GM21786 (cell line): Measurements from ENCODE around the gene CATSPER1.
"Not testable (repeated sequence)": the region's sequence is repeated elsewhere in the genome, so short reads cannot be mapped to it uniquely, and the experiment has no call there.

ENCODE experiments used
- ATAC-seq: cut with Tn5 transposase; IDR thresholded peaks from one replicate; pipeline ENCODE4 v1.9.1; 2021; ENCODE audit not compliant: unreplicated experiment

The CATSPER1 gene

DNA sequence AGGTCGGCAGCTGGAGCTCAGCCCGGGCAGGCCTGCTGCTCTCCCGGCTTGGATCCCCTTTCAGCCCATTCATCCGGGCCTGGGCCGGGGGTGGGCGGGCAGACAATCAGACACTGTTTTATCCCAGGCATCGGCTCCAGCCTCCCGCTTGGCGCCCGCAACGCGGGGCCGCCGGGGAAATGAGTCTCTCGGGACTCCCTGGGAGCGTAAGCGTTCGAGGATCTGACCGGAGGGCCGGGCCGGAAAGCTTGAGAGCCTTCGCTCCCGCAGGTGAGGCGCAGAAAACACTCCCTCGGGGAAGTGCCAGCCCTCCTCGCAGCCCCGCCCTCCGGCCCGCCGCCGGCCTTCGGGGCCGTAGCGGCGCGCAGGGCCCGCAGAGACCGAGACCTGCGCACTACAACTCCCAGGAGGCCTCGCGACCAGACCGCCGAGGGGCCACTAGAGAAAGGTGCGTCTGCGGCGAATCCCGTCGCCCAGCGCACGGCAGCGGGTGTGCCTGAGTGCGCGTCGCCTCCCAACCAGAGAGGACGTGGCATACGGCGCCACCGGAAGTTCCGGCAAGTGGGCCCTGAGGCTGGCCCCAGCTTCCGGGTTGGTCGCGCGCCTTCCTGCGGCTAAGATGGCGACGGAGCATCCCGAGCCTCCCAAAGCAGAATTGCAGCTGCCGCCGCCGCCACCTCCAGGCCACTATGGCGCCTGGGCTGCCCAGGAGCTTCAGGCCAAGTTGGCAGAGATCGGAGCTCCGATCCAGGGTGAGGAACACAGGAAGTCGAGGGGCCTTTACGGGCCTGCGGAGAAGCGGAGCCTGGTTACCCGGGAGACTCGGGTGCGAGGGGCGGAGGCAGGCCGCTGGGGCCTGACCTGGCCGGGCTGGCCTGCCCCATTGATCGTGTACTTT is 25.7 kb upstream of the CATSPER1 start, which contains the start of gene SF3B2:
TSS of gene SF3B2 (plus strand) at position 599 of the 898 bp plus-strand sequence. CDS start at position 620, 21 bp downstream.
- peak; percentile 96 for ATAC-seq

DNA sequence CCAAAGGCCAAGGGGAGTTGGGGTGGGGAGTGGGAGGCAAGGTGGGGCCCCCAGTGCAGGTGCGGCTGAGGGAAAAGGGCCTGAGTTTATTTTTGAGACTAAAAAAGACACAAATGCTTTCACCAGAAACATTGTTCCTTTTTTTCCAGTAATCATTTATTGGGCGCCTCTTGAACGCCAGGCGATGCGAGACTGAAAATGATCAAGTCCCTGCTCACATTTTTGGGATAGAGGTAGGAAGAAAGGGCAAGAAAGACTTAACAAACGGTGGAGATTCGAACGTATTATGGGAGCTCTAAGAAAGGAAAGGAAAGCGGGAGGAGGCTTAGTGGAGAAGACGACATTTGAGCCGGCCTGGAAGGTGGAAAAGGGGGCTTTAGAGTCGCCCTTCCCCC is 25.1 kb upstream of the CATSPER1 start:
- ATAC-seq = no peak

GRCh38 chr11:66050581-66051231 is 24.4 kb upstream of the CATSPER1 start:
- ATAC-seq = no peak

DNA sequence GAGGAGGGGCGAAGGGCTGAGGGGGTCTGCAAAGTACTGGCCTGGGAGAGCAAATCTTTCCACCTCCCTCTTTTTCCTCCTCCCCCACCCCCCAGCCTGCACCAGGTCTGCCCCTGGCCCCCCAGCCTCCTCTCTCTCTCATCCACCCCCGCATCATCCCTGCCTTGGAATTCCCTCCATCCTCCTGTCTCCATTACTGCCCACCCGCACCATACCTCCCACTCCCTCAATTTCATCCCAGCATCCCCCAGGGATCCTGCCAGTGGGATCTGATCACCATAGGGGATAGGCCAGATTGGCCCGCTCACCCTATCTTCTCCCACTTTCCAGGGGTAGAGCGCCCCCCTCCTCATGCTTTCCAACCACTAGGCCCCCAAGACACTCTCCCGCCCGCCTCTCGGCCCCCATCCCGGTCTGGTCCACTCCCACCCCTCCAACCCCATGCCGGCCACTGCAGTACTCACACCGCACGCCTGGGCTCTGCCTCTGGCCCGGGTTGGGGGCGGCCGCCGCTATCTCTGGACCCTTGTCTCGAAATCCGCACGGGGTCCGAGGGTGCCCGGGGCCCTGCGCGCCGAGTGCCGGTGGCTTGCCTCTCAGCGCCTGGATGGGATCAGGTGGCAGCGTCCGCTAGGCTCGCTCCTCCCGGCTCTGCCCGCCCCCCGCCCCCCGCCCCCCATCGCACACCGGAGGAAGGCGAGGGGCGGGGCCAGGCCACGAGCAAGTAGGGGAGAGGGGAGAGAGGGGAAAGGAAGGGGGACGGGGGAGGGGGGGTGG is 22.5 kb upstream of the CATSPER1 start, which contains the start of gene GAL3ST3:
TSS of gene GAL3ST3 (minus strand) at position 615 of the 777 bp plus-strand sequence. CDS start 3,746 bp downstream, outside the sequence.
- no peak for ATAC-seq

DNA sequence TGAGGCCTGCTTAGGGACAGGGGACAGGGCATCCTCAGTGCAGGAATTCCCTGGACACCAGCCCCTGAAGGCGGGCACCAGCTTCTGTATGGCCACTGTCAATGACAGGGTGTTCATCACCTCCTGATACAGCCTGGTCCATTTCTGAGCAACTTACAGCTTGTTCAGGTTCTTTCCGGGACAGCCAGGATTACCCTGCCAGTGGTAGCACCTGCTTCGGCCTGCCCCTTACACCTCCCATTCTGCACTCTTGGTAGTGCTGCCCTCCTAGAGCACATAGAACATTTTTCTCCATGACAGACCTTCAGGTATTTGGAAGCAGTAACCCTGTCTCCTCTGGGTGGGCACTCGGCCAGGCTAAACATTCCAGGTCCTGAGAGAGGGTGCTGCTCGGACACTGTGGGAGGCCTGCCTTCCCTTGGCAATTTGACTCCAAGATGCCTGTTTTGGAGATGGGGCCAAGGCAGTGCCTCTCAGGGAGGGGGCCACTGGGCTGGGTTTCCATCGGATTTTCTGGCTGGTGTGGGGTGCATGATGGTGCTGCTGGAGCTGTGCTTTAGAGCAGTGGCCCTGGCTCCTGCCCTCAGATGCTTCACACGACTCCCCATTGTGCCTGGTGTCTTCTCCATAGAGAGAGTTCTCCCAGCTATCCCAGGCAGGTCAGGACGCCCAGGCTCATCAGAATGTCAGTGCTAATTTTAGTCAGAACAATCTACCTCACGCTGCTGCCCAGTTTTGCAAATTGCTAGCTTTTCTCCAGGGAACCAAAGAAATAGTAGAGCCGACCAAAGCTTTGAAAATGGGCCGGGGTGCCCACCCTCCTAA is 21.5 kb upstream of the CATSPER1 start:
- no peak for ATAC-seq

- no peak for ATAC-seq
These were observed 20.6 kb upstream of the CATSPER1 start for GRCh38 chr11:66046901-66047300.

- ATAC-seq = no peak
These were observed 18.9 kb upstream of the CATSPER1 start for GRCh38 chr11:66045177-66045639.

DNA sequence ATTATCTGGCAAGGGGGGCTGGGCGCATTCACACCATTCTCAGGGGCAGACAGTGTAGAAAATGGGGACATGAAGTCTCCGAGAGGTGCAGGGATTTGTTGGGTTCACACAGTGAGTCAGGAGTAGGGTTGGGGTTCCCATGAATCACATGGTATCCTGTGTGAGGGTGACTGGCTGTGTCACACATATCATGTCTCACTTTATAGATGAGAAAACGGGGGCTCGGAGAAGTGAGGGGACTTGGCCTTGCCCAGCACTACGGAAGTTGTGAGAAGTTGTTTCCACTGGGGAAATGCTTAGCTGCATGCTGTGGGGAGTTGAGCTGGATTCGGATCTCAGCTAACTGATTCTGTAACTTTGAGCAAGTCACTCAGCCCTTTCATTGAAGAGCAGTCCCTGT is 18.5 kb upstream of the CATSPER1 start:
- ATAC-seq = no peak

DNA sequence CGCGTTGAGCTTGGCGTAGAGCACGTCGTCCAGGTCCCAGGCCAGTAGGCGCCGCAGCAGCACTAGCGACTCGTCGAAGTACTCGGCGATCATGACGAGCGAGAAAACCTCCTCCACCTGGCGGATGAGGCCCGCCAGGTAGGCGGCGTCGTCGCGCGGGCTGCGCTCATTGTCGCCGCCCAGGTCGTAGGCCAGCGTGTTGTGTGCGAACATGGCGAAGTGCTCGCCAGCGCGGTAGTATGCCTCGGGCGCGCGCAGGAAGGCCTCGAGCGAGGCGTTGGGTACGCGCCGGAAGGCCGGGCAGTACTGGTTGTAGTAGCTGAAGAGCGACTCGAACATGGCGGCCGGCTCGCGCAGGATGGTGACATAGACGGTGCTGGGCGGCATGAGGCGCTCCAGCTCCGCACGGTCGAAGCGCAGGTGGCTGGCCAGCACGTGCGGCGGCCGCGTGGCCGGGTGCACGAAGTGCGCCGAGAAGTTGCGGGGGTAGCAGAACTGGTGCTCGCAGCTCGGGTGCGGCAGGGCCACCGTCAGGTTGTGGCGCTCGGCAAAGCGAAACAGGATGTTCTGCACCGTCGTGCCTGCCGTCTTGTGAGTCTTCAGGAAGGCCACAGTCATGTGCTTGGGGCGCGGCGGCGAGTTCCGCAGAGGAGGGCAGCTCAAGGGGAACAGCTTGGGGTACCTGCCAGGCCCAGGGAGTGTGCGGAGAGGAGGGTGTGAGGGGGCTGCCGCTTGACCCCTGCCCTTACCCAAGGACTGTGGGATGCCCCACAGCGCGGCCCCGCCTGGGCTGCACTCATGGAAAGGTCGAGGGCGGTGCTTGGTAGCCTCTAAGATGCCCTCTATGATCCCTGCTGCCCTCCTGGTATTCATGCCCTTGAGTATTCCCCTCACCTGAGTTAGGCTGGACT is 17.0 kb upstream of the CATSPER1 start:
- no peak for ATAC-seq

DNA sequence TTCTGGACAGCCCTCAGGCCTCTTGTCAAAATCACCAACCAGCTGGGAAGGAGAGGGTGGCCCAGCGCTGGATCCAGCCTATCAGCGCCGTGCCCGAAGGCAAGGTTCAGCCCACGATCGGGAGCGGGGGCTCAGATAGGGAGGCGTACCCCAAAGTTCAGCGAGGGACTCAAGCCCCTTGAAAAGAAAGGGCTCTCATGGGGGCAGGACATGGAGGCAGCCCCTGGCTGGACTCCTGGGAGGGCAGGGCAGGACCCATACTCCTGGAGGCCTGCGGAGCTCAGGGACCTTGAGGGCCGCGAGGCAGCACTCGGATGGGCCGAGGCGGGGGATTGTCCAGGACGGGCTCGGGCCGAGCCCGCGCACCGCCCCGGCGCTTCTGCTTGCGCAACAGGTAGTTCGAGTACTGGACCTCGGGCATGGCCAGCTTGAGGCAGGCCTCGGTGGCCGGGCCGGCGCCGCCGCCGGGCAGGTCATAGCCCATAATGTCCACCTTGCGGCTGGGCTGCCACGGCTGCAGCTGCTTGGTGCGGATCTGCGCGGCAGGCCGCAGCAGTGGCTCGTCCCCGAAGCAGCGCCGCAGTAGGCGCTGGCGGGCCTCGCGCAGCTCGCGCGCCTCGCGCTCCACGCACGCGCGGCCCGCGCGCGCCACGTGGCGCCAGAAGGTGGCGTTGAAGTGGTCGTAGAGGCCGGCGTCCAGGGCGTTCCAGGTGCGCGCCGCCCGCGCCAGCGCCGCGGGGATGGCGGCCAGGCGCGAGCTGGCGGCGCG is 16.1 kb upstream of the CATSPER1 start:
- ATAC-seq = no peak

GRCh38 chr11:66039765-66040164 is 13.5 kb upstream of the CATSPER1 start:
- ATAC-seq = no peak

DNA sequence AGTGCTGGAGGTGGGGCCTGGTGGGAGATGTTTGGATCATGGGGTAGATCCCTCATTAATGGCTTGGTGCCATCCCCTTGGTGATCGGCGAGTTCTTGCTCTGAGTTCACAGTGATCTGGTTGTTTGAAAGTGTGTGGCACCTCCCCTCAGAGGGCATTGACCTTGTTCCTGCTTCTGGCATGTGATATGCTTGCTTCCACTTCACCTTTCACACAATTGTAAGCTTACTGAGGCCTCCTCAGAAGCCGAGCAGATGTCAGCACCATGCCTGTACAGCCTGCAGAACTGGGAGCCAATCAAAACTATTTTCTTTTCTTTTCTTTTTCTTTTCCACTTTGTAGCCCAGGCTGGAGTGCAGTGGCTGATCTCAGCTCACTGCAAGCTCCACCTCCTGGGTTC is 11.0 kb upstream of the CATSPER1 start:
- no peak for ATAC-seq

DNA sequence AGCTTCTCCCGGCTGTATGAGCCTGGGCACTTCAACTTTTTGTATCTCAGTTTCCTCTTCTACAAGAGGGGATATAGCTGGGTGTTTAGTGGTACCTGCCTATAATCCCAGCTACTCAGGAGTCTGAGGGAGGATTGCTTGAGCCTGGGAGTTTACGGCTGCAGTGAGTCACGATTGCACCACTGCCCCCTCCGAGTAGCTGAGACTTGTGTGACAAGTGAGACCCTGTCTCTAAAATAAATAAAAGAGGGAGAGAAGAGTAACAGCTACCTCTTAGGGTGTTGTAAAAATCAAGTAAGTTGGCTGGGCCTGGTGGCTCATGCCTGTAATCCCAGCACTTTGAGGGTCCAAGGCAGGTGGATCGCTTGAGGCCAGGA is 10.0 kb upstream of the CATSPER1 start:
- ATAC-seq = no peak

- no peak for ATAC-seq
These were observed 9.5 kb upstream of the CATSPER1 start for GRCh38 chr11:66035653-66036333.

GRCh38 chr11:66032957-66033735 is 6.9 kb upstream of the CATSPER1 start:
- no peak for ATAC-seq

- ATAC-seq = not testable (repeated sequence)
These were observed 3.2 kb downstream of the CATSPER1 start for GRCh38 chr11:66023186-66023440.

DNA sequence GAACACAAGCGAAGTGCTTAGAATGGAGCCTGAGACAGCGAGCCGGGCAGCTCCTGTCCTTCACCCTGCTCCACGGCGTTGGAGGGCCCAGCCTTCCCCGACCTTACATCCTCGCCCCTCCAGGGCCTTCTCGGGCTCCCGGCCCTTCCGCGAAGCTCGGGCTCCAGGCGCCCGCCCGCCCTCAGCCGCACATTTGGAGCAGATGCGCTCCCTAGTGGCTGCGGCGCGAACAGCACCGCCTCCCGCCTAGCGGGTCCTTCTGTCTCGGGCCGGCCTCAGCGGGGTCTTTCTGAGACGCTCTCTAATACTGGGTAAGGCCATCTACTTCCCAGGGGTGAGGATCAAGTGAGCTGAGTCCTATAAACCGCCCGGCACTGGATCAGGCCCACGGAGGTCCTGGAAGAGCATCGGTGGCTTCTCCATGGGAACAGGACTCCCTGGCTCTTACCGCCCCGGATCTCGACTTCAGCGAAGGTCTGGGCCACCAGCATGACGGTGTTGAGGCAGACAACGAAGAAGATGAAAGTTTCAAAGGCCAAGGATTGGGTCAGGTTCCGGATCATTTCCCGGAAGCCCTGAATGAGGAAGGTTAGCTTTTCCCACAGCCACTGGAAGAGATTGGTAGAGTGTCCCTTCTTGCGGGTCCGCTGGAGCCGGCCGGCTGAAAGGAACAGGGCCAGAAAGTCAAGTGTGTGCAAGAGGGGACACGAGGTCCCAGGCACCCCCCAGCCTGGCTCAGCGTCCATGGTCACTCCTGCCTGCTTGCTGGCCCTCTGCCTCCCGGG is 3.7 kb downstream of the CATSPER1 start:
- no peak for ATAC-seq
